Measurements from ENCODE around the gene MC5R. TPM values are rescaled to one million over a fixed set of nuclear protein-coding genes. Genes with fewer than 3 reads are reported as not detected.

Gene MC5R
- total and polyA plus RNA-seq, 2 experiments from 2014 or later: 0.11 TPM; not detected in 1

DNA sequence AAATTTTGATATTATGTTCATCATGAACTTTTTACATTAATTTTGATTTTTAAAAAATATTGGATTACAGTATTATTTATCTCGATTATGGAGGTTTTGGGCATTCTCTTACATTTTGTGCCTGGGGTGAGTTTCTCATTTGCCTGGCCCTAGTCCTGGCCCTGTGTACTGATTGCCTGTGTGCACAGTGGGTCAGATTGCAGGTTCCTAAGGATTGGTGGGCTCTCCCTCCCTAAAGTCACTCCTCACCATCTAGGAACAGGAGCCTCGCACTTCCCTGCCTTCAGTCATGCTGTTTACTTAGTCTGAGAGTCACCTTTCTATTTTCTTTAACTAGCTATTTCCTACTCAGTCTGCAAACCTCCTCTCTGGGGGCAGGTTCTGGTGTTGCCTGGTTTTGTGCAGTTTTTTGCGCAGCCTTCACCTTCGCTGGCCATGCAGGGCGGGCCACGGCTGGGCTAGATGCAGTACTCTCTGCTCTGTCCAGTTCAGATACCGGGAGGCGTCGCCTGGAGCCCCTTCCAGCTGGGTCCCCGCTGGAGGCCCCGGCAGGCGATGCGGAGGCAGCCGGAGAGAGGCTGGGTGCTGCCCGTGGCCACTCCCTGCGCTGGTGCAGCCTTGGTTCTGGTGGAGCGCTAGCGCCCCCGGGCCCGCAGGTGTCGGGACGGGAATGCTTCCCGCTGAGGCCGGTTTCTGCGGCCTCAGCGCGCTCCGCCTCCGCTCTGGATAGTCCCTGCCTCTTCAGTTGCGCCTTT, 23.3 kb upstream of the MC5R start:
- H3K27me3 Mint-ChIP-seq (ENCODE audit: insufficient read depth, low read depth, poor library complexity): peaks cover 25% of the 10 kb centered on the region
- peak overlapping the region; percentile 94 for H2AFZ ChIP-seq

More for the DNA sequence above, 23.3 kb upstream of the MC5R start:
- Histone ChIP-seq H3K36me3 (ENCODE audit: insufficient read depth) (no peaks in the 10 kb centered on the region), H4K20me1 (replicated peaks; ENCODE audit: insufficient read depth) (no peaks in the 10 kb centered on the region), H3K4me2 (peak overlapping the region; percentile 71), H3K27me3 (ENCODE audit: insufficient read depth) (peaks cover 17% of the 10 kb centered on the region), H3F3A (replicated peaks; ENCODE audit: low read depth) (no peaks in the 10 kb centered on the region), H3K4me3 (peak overlapping the region; percentile 63), H3K9me2 (ENCODE audit: insufficient read depth) (no peaks in the 10 kb centered on the region), H3K4me1 (ENCODE audit: insufficient read depth) (no peaks in the 10 kb centered on the region; the same call in 1 of the 2 replicates), H3K79me2 (replicated peaks; ENCODE audit: insufficient read depth) (no peaks in the 10 kb centered on the region), H3K27ac (ENCODE audit: low read depth) (no peak overlapping the region)
- Mint-ChIP-seq H3K4me1 (peaks cover 25% of the 10 kb centered on the region), H3K9me3 (peaks cover 6% of the 10 kb centered on the region; the same call in 1 of the 3 replicates), H3K36me3 (ENCODE audit: low read depth) (no peaks in the 10 kb centered on the region), H3K4me3 (peak overlapping the region; percentile 71), H3K27ac (no peak overlapping the region)
- DNase-seq (ENCODE audit: low spot score) (peak; percentile 85), ATAC-seq (peak; percentile 95)
- TF ChIP-seq, protein P1, sequence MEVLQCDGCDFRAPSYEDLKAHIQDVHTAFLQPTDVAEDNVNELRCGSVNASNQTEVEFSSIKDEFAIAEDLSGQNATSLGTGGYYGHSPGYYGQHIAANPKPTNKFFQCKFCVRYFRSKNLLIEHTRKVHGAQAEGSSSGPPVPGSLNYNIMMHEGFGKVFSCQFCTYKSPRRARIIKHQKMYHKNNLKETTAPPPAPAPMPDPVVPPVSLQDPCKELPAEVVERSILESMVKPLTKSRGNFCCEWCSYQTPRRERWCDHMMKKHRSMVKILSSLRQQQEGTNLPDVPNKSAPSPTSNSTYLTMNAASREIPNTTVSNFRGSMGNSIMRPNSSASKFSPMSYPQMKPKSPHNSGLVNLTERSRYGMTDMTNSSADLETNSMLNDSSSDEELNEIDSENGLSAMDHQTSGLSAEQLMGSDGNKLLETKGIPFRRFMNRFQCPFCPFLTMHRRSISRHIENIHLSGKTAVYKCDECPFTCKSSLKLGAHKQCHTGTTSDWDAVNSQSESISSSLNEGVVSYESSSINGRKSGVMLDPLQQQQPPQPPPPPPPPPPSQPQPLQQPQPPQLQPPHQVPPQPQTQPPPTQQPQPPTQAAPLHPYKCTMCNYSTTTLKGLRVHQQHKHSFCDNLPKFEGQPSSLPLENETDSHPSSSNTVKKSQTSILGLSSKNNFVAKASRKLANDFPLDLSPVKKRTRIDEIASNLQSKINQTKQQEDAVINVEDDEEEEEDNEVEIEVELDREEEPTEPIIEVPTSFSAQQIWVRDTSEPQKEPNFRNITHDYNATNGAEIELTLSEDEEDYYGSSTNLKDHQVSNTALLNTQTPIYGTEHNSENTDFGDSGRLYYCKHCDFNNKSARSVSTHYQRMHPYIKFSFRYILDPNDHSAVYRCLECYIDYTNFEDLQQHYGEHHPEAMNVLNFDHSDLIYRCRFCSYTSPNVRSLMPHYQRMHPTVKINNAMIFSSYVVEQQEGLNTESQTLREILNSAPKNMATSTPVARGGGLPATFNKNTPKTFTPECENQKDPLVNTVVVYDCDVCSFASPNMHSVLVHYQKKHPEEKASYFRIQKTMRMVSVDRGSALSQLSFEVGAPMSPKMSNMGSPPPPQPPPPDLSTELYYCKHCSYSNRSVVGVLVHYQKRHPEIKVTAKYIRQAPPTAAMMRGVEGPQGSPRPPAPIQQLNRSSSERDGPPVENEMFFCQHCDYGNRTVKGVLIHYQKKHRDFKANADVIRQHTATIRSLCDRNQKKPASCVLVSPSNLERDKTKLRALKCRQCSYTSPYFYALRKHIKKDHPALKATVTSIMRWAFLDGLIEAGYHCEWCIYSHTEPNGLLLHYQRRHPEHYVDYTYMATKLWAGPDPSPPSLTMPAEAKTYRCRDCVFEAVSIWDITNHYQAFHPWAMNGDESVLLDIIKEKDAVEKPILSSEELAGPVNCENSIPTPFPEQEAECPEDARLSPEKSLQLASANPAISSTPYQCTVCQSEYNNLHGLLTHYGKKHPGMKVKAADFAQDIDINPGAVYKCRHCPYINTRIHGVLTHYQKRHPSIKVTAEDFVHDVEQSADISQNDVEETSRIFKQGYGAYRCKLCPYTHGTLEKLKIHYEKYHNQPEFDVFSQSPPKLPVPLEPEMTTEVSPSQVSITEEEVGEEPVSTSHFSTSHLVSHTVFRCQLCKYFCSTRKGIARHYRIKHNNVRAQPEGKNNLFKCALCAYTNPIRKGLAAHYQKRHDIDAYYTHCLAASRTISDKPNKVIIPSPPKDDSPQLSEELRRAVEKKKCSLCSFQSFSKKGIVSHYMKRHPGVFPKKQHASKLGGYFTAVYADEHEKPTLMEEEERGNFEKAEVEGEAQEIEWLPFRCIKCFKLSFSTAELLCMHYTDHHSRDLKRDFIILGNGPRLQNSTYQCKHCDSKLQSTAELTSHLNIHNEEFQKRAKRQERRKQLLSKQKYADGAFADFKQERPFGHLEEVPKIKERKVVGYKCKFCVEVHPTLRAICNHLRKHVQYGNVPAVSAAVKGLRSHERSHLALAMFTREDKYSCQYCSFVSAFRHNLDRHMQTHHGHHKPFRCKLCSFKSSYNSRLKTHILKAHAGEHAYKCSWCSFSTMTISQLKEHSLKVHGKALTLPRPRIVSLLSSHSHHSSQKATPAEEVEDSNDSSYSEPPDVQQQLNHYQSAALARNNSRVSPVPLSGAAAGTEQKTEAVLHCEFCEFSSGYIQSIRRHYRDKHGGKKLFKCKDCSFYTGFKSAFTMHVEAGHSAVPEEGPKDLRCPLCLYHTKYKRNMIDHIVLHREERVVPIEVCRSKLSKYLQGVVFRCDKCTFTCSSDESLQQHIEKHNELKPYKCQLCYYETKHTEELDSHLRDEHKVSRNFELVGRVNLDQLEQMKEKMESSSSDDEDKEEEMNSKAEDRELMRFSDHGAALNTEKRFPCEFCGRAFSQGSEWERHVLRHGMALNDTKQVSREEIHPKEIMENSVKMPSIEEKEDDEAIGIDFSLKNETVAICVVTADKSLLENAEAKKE (CRISPR knock-in tag; IDR thresholded peaks at IDR 0.05): no peak
- TF ChIP-seq EZH2phosphoT487 (IDR thresholded peaks at IDR 0.05; ENCODE audit: unreplicated experiment): no peak
- peak; percentile 45 to 66 for TF ChIP-seq CTCF (conservative IDR thresholded peaks at IDR 0.05; ENCODE audit: low read depth in 2 of 2)
